DOHH2 (cell line): ENCODE results near the gene ANKLE2.

Source experiments
- EZH2phosphoT487 ChIP-seq: fragments of 200-600 bp; sonication (generic); IDR thresholded peaks from 2 replicates; pipeline ENCODE4 v1.6.1; 2017; ENCODE audit warnings: borderline replicate concordance, mild to moderate bottlenecking, antibody characterized with exemption, low read length, moderate library complexity, mixed read lengths
- TF ChIP-seq, protein P1 (sequence below): fragments of 200-600 bp; sonication (generic); IDR thresholded peaks from one replicate; pipeline ENCODE4 v1.5.1; 2014; ENCODE audit warnings: antibody characterized with exemption, mild to moderate bottlenecking, low read depth, low read length; ENCODE audit not compliant: poor library complexity, severe bottlenecking

DNA sequence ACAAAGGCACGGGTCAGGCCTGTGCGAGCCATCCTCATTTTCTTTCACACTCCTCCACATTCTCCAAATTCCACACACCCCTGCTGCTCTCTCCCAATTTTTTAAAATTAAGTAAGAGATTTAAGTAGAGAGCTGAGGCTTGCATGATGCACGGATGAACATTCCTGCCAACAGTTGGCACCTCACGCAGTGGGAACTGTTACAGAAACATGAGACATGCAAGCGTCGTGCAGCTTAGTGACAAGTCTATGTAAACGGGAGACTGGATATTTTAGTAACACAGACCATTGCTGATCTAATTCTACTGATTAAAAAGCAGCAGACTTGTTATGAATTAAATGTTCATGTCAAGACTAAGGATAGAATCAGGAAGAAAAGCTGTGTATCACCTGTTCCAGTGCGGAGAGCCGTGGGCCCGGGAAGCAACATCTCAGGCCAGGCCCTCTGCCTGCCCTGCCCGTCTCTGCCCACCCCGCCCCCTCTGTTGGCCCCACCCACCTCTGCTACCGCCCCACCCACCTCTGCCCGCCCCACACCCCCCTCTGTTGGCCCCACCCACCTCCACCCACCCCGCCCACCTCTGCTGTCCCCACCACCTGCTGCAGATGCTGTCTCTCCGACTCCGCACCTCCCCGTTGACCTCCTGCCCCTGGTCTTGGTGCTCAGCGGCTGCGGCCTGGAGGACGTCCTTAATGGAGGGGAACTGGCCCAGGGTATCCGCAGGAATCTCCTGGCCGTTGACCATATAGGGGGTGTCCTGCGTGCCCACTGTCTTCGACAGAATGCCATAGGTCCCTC, 45.9 kb upstream of the ANKLE2 start:
- TF ChIP-seq, protein P1, sequence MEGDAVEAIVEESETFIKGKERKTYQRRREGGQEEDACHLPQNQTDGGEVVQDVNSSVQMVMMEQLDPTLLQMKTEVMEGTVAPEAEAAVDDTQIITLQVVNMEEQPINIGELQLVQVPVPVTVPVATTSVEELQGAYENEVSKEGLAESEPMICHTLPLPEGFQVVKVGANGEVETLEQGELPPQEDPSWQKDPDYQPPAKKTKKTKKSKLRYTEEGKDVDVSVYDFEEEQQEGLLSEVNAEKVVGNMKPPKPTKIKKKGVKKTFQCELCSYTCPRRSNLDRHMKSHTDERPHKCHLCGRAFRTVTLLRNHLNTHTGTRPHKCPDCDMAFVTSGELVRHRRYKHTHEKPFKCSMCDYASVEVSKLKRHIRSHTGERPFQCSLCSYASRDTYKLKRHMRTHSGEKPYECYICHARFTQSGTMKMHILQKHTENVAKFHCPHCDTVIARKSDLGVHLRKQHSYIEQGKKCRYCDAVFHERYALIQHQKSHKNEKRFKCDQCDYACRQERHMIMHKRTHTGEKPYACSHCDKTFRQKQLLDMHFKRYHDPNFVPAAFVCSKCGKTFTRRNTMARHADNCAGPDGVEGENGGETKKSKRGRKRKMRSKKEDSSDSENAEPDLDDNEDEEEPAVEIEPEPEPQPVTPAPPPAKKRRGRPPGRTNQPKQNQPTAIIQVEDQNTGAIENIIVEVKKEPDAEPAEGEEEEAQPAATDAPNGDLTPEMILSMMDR: no peak
- no peak for TF ChIP-seq EZH2phosphoT487
